Osteoblast (primary cell): ENCODE results near the gene MPV17L2. TPM values are rescaled to one million over a fixed set of nuclear protein-coding genes. Genes with fewer than 3 reads are reported as not detected.

Experiments used
- DNase-seq: peaks from one replicate; pipeline ENCODE4 v3.0.0; 2011; ENCODE audit warnings: low spot score, mixed read lengths; ENCODE audit not compliant: insufficient read length; ENCODE audit errors: missing footprints
- H2AFZ ChIP-seq: 2 replicates; pipeline ENCODE4 v1.6.0; 2011; ENCODE audit warnings: mild to moderate bottlenecking, low read length
- H3K27ac ChIP-seq: 2 replicates; pipeline ENCODE4 v1.5.1; 2011; ENCODE audit warnings: mild to moderate bottlenecking, low read depth, low read length, moderate library complexity
- H3K27me3 ChIP-seq: 2 replicates; pipeline ENCODE4 v1.6.0; 2012; ENCODE audit warnings: mild to moderate bottlenecking, control low read depth, inconsistent platforms, low read length, moderate library complexity; ENCODE audit not compliant: insufficient read depth
- H3K36me3 ChIP-seq: 2 replicates; pipeline ENCODE4 v1.5.1; 2011; ENCODE audit warnings: mild to moderate bottlenecking, low read length, control low read depth, moderate library complexity; ENCODE audit not compliant: insufficient read depth
- H3K4me1 ChIP-seq: 2 replicates; pipeline ENCODE4 v1.5.1; 2011; ENCODE audit warnings: mild to moderate bottlenecking, low read length, control low read depth, moderate library complexity; ENCODE audit not compliant: insufficient read depth
- H3K4me2 ChIP-seq: 2 replicates; pipeline ENCODE4 v1.6.0; 2011; ENCODE audit warnings: mild to moderate bottlenecking, low read length; ENCODE audit not compliant: insufficient read depth
- H3K4me3 ChIP-seq: fragments of 200-600 bp; sonication (generic); 3 replicates; pipeline ENCODE4 v1.5.1; 2012; ENCODE audit warnings: mild to moderate bottlenecking, low read length, inconsistent platforms; ENCODE audit not compliant: insufficient read depth
- H3K79me2 ChIP-seq: 2 replicates; pipeline ENCODE4 v1.6.0; 2012; ENCODE audit warnings: mild to moderate bottlenecking, low read length, control low read depth, inconsistent platforms; ENCODE audit not compliant: insufficient read depth
- H3K9me3 ChIP-seq: 2 replicates; pipeline ENCODE4 v1.5.1; 2011; ENCODE audit warnings: low read depth, low read length, control low read depth
- H4K20me1 ChIP-seq: 2 replicates; pipeline ENCODE4 v1.6.0; 2012; ENCODE audit warnings: mild to moderate bottlenecking, low read length, control low read depth; ENCODE audit not compliant: insufficient read depth
- total RNA-seq: library from RNA; depleted of rRNA; stranded (reverse); fragments of >200 nt; gene quantifications from 2 replicates; pipeline ENCODE4 v1.2.3, GENCODE V29; 2012
- TF ChIP-seq, protein P1 (sequence below): IDR thresholded peaks from 2 replicates; pipeline ENCODE4 v1.5.1; 2011; ENCODE audit warnings: mild to moderate bottlenecking, low read depth, low read length, moderate library complexity; ENCODE audit errors: extremely low read depth

The MPV17L2 gene
- total RNA-seq, 1 donor, result 8.3 TPM

- Histone ChIP-seq H3K4me2 (peak within 1 kb of the TSS; percentile 87), H2AFZ (peak within 1 kb of the TSS; percentile 84), H3K79me2 (peaks cover 4% of the 10 kb centered on the region), H3K27me3 (no peaks in the 10 kb centered on the region), H3K36me3 (peaks cover 8% of the 10 kb centered on the region), H4K20me1 (no peaks in the 10 kb centered on the region), H3K4me3 (peak within 1 kb of the TSS; percentile 84), H3K4me1 (peaks cover 23% of the 10 kb centered on the region), H3K9me3 (no peaks in the 10 kb centered on the region), H3K27ac (peak within 1 kb of the TSS; percentile 64)
- peak; percentile 97 for DNase-seq
- TF ChIP-seq, protein P1, sequence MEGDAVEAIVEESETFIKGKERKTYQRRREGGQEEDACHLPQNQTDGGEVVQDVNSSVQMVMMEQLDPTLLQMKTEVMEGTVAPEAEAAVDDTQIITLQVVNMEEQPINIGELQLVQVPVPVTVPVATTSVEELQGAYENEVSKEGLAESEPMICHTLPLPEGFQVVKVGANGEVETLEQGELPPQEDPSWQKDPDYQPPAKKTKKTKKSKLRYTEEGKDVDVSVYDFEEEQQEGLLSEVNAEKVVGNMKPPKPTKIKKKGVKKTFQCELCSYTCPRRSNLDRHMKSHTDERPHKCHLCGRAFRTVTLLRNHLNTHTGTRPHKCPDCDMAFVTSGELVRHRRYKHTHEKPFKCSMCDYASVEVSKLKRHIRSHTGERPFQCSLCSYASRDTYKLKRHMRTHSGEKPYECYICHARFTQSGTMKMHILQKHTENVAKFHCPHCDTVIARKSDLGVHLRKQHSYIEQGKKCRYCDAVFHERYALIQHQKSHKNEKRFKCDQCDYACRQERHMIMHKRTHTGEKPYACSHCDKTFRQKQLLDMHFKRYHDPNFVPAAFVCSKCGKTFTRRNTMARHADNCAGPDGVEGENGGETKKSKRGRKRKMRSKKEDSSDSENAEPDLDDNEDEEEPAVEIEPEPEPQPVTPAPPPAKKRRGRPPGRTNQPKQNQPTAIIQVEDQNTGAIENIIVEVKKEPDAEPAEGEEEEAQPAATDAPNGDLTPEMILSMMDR, result no peak
These were observed 19.3 kb upstream of the MPV17L2 start, which contains the start of gene IFI30 for GRCh38 chr19:18173572-18174288. IFI30 (plus strand) TSS chr19:18173813; CDS start chr19:18173842, 29 bp downstream.

DNA sequence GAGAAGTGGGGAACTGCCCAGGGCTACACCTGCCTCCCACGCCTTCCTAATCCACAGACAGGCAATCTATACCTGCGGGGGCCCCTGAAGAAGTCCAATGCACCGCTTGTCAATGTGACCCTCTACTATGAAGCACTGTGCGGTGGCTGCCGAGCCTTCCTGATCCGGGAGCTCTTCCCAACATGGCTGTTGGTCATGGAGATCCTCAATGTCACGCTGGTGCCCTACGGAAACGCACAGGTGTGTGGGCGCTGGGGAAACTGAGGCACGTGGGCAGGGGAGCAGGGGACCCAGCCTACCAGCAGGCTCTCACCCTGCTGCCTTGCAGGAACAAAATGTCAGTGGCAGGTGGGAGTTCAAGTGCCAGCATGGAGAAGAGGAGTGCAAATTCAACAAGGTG lies 18.0 kb upstream of the MPV17L2 start:
- H3K27me3 ChIP-seq, result no peaks in the 10 kb centered on the region
- peak; percentile 26 for DNase-seq
- H3K4me1 ChIP-seq, result peaks cover 23% of the 10 kb centered on the region
- H3K4me2 ChIP-seq, result peak overlapping the region; percentile 87
- no peaks in the 10 kb centered on the region for H4K20me1 ChIP-seq
- H3K4me3 ChIP-seq, result no peak overlapping the region
- no peaks in the 10 kb centered on the region for H3K36me3 ChIP-seq
- no peaks in the 10 kb centered on the region for H3K9me3 ChIP-seq
- peaks cover 4% of the 10 kb centered on the region for H3K79me2 ChIP-seq
- H2AFZ ChIP-seq, result no peak overlapping the region
- TF ChIP-seq, protein P1, result no peak
- H3K27ac ChIP-seq, result no peak overlapping the region

DNA sequence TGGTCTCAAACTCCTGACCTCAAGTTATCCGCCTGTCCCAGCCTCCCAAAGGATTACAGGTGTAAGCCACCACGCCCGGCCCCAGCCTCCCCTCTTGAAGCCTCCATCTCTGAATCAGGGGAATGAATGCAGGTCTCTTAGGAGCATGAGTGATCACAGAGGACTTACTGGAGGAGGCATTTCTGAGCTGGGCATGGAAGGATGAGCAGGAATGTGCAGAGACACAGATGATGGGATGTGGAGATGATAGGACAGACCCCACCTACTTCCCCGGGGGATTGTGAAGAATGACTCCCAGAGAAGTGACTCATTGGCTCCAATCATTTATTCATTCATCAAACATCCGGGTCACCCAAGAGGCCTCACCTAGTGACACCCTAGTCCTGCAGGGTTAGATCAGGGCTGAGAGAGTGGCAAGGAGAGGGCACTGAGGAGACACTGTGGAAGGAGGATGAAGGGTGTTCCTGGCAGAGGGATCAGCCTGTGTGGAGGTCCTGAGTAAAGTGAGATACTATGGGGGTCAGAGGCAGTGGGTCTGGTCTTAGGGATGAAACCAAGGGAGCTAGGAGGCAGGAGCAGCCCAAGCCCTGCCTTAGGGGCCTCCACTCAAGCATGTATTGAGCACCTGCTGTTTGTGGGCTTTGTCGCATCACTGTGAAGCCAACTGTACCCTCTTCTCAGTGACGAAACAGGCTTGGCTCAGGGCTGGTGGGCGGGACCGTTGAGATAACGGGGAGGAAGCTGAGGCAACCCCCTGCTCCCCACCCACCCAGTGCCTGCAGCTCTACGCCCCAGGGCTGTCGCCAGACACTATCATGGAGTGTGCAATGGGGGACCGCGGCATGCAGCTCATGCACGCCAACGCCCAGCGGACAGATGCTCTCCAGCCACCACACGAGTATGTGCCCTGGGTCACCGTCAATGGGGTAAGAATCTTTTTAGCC lies 16.4 kb upstream of the MPV17L2 start:
- TF ChIP-seq, protein P1, result no peak
- Histone ChIP-seq H3K27me3 (no peaks in the 10 kb centered on the region), H3K36me3 (no peaks in the 10 kb centered on the region), H3K27ac (no peak overlapping the region), H3K4me2 (no peak overlapping the region), H3K4me3 (no peak overlapping the region), H4K20me1 (no peaks in the 10 kb centered on the region), H3K4me1 (peaks cover 15% of the 10 kb centered on the region), H2AFZ (no peak overlapping the region), H3K9me3 (no peaks in the 10 kb centered on the region), H3K79me2 (peaks cover 4% of the 10 kb centered on the region)
- DNase-seq, result peak; percentile 52

DNA sequence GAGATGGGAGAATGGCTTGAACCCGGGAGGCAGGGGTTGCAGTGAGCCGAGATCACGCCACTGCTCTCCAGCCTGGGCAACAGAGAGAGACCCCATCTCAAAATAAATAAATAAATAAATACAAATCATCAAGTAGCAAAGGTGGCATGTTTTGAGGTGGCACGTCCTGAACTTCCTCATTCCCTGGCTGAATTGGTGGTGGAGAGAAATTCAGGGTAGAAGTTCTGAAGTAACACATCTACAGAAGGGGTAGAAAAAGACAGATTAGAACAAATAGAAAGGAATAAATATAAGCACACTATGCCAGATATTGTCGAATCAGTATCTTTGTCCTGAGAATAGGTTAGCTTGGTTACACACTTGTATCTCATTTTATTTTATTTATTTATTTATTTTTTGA lies 13.1 kb upstream of the MPV17L2 start:
- Histone ChIP-seq H3K4me2 (no peak overlapping the region), H3K9me3 (no peaks in the 10 kb centered on the region), H4K20me1 (no peaks in the 10 kb centered on the region), H3K36me3 (no peaks in the 10 kb centered on the region), H3K79me2 (peaks cover 3% of the 10 kb centered on the region), H3K4me1 (no peaks in the 10 kb centered on the region), H3K4me3 (no peak overlapping the region), H2AFZ (no peak overlapping the region), H3K27ac (no peak overlapping the region), H3K27me3 (no peaks in the 10 kb centered on the region)
- DNase-seq, result peak; percentile 32
- TF ChIP-seq, protein P1, result no peak
